ENCODE measurements around the gene GAA. TPM values are rescaled to one million over a fixed set of nuclear protein-coding genes. Genes with fewer than 3 reads are reported as not detected.

The GAA gene
- polyA plus RNA-seq, 1 of the 3 experiments (the other 2 are of a cell fraction) = 27.3 TPM

GRCh38 chr17:80072410-80072809, 29.0 kb upstream of the GAA start (continued):
- TF ChIP-seq ZBTB33 (IDR thresholded peaks at IDR 0.05; ENCODE audit: borderline replicate concordance, low read depth) (no peak), SMC3 (IDR thresholded peaks at IDR 0.05; ENCODE audit: low read depth, low read length) (no peak), NFIC (IDR thresholded peaks at IDR 0.05; ENCODE audit: borderline replicate concordance) (no peak)

GRCh38 chr17:80080081-80080480, 21.3 kb upstream of the GAA start:
- CTCF ChIA-PET = interaction anchor here (0.7 to 4.7 kb wide), 3 partner anchors 21 to 334 kb away, joined by 3 to 36 read pairs (median 19); partner anchors contain the start of genes ENDOV and GAA

More at GRCh38 chr17:80080081-80080480, 21.3 kb upstream of the GAA start:
- Histone ChIP-seq H3K4me1 (ENCODE audit: control insufficient read depth in 1 of 2, insufficient read depth in 2 of 2, low read depth in 1 of 2, low read length in 1 of 2) (peaks cover 0 to 6% of the 10 kb centered on the region in 2 experiments; a peak in 1 of 4 replicates), H3K9me2 (no peaks in the 10 kb centered on the region), H3F3A (replicated peaks; ENCODE audit: insufficient read depth) (no peaks in the 10 kb centered on the region), H3K27ac (ENCODE audit: low read depth in 2 of 2, low read length in 1 of 2) (no peak overlapping the region), H3K9ac (no peak overlapping the region), H3K4me2 (no peak overlapping the region), H2AFZ (ENCODE audit: low read depth) (no peak overlapping the region), H3K79me2 (ENCODE audit: insufficient read depth) (no peaks in the 10 kb centered on the region), H3K9me3 (no peaks in the 10 kb centered on the region), H3K4me3 (ENCODE audit: low read depth in 2 of 2, low read length in 1 of 2) (no peak overlapping the region), H4K20me1 (ENCODE audit: insufficient read depth) (no peaks in the 10 kb centered on the region), H3K27me3 (ENCODE audit: insufficient read depth) (no peaks in the 10 kb centered on the region), H3K36me3 (replicated peaks in 1 of 2; ENCODE audit: control insufficient read depth in 1 of 2, insufficient read depth in 2 of 2, low read length in 1 of 2) (no peaks in the 10 kb centered on the region)
- 89% methylated on average over 6 of the region's 6 CpGs for WGBS (ENCODE audit: low lambda C conversion rate)
- no peak for DNase-seq
- POLR2A ChIA-PET = no interaction called here
- no peak for TF ChIP-seq ZBTB33 (IDR thresholded peaks at IDR 0.05; ENCODE audit: borderline replicate concordance, low read depth)
- no peak for TF ChIP-seq POLR2AphosphoS5 (IDR thresholded peaks at IDR 0.05; ENCODE audit: low read depth, low read length)
- TF ChIP-seq GABPA (IDR thresholded peaks at IDR 0.05; ENCODE audit: low read depth) = no peak
- no peak for TF ChIP-seq PBX3 (IDR thresholded peaks at IDR 0.05)
- no peak for TF ChIP-seq USF2 (IDR thresholded peaks at IDR 0.05; ENCODE audit: borderline replicate concordance, low read depth, low read length)
- TF ChIP-seq YY1 (IDR thresholded peaks at IDR 0.05; ENCODE audit: low read depth) = no peak
- TF ChIP-seq MEF2A (IDR thresholded peaks at IDR 0.05; ENCODE audit: borderline replicate concordance, low read depth) = no peak
- TF ChIP-seq CHD2 (IDR thresholded peaks at IDR 0.05; ENCODE audit: low read length, partially characterized antibody) = no peak
- no peak for TF ChIP-seq SMC3 (IDR thresholded peaks at IDR 0.05; ENCODE audit: low read depth, low read length)
- TF ChIP-seq ELF1 (IDR thresholded peaks at IDR 0.05) = no peak
- TF ChIP-seq FOXM1 (IDR thresholded peaks at IDR 0.05; ENCODE audit: low read depth) = no peak
- no peak for TF ChIP-seq IRF3 (IDR thresholded peaks at IDR 0.05; ENCODE audit: low read depth, low read length)
- no peak for TF ChIP-seq NRF1 (IDR thresholded peaks at IDR 0.05; ENCODE audit: low read depth, low read length)
- TF ChIP-seq USF1 (IDR thresholded peaks at IDR 0.05; ENCODE audit: borderline replicate concordance, low read depth) = no peak
- TF ChIP-seq TEAD4 (IDR thresholded peaks at IDR 0.05; ENCODE audit: borderline replicate concordance, insufficient read depth) = no peak
- no peak for TF ChIP-seq TAF1 (IDR thresholded peaks at IDR 0.05; ENCODE audit: borderline replicate concordance, low read depth, low read length)
- no peak for TF ChIP-seq EP300 (IDR thresholded peaks at IDR 0.05; ENCODE audit: borderline replicate concordance in 1 of 2, low read depth in 1 of 2, low read length in 1 of 2)
- TF ChIP-seq RAD21 (IDR thresholded peaks at IDR 0.05; ENCODE audit: low read length) = no peak
- TF ChIP-seq SIN3A (IDR thresholded peaks at IDR 0.05; ENCODE audit: borderline replicate concordance, low read depth, low read length) = no peak
- no peak for TF ChIP-seq RXRA (IDR thresholded peaks at IDR 0.05; ENCODE audit: borderline replicate concordance, low read depth)
